GM12872 (cell line): ENCODE results near the gene ALG12.

Source experiments
- TF ChIP-seq, protein P1 (sequence below): IDR thresholded peaks from 3 replicates; pipeline ENCODE4 v1.5.1; 2011; ENCODE audit warnings: low read depth, mild to moderate bottlenecking, low read length, moderate library complexity; ENCODE audit not compliant: insufficient read depth

ALG12 gene

DNA sequence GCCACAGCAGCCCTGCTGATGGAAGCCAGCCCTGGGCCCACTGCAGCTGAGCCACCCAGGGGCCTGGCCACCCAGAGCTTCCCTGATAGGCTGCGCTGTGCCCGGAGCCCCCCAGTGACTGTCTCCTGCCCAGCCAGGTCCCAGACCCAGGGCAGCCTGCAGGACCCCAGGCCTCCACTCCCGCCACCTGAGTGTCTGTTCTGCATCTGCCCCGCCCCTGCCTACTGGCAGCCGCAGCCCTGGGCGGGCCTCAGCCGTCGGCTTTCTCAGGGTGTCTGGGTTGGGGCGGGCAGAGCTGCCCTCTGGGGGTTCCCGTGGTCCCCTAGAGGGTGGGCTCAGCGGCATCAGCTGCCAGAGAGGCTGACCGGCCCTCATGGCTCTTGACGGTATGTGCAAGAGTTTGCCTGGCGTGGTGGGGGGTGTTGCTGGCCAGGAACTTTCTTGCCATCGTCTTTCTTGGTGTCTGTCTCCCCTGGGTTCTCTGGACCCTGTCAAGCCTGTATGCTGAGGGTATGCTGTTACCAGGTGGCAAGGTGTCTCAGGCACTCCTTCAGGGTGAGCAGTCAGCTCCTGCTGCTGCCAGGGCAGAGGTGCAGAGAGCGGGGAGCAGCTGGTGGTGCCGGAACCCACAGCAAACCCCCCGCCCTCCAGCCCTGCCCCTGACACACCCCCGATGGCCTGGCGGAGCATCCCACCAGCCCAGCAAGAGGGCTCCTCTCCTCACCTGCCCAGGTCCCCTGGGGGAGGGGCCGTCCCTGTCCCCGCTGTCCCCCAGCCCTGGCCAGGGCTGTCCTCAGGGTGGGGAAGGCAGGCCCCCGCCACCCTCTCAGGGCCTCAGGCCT is 30.1 kb upstream of the ALG12 start:
- TF ChIP-seq, protein P1, sequence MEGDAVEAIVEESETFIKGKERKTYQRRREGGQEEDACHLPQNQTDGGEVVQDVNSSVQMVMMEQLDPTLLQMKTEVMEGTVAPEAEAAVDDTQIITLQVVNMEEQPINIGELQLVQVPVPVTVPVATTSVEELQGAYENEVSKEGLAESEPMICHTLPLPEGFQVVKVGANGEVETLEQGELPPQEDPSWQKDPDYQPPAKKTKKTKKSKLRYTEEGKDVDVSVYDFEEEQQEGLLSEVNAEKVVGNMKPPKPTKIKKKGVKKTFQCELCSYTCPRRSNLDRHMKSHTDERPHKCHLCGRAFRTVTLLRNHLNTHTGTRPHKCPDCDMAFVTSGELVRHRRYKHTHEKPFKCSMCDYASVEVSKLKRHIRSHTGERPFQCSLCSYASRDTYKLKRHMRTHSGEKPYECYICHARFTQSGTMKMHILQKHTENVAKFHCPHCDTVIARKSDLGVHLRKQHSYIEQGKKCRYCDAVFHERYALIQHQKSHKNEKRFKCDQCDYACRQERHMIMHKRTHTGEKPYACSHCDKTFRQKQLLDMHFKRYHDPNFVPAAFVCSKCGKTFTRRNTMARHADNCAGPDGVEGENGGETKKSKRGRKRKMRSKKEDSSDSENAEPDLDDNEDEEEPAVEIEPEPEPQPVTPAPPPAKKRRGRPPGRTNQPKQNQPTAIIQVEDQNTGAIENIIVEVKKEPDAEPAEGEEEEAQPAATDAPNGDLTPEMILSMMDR, result no peak

DNA sequence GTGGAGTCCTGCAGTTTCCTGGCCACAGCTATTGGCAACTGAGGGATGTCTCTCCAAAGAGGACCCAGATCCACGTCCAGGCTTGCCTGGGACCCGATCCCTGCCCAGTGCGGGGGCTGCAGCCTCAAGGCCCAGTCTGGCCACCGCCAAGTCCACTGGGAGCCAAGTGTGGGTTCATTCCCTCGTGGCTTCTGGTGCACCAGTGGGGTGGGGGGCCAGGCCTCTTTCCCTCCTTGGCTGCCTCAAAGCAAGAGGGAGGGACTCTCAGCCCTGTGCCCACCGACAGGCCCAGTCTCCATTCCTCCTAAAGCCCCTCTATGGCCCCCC is 29.0 kb upstream of the ALG12 start:
- TF ChIP-seq, protein P1, result no peak

DNA sequence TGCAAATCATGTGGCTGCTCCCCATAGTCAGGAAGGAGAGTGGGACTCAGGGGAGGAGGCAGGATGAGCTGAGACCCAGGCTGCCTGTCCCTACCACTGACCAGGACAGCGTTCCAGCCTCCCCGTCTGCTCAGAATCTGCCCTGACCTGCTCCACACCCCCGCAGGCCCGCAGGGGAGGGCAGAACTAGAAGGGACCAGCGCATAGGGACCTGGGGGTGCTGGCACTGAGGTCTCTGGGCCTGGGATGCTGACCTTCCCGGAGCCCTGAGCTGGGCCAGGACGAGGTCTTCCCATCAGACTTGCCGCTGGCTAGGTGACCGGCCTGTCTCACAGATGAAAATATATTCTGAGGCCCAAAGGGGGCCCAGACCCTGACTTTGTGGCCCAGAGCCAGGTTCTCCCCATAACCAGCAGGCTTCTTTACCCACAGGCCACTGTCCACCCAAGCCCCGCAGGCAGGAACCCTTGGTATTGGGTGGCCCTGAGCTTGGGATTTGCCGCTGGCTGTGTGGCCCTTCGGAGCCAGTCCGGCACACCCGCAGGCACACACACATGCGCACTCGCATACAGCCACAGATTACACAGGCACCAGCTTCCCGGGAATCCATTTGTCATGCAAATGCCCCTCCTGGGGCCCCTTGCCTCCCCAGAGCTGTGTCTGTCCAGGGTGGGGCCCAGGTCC is 28.5 kb upstream of the ALG12 start:
- TF ChIP-seq, protein P1, result no peak

DNA sequence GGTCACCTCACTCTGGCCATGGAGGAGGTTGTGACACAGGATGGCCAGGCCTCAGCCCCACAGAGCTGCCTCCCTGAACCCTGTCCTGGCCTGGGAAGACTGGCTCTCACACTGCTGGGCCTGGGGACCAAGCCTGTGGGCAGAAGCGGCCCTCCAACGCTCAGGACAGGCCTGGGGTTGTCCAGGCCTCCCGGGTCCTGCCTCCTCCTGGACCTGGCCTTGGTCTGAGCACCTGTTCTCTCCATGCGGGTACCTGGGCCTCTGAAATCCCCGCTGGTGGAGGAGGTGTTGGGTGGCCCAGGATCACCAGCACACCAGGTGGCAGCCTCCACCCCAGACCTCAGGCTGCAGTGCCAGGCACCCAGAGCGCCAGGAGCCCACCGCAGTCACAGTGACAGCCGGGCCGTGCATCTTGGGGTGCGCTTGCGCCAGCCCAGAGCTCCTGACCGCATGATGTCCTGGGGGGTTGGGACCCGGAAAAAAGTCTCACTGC is 26.2 kb upstream of the ALG12 start:
- TF ChIP-seq, protein P1, result no peak

DNA sequence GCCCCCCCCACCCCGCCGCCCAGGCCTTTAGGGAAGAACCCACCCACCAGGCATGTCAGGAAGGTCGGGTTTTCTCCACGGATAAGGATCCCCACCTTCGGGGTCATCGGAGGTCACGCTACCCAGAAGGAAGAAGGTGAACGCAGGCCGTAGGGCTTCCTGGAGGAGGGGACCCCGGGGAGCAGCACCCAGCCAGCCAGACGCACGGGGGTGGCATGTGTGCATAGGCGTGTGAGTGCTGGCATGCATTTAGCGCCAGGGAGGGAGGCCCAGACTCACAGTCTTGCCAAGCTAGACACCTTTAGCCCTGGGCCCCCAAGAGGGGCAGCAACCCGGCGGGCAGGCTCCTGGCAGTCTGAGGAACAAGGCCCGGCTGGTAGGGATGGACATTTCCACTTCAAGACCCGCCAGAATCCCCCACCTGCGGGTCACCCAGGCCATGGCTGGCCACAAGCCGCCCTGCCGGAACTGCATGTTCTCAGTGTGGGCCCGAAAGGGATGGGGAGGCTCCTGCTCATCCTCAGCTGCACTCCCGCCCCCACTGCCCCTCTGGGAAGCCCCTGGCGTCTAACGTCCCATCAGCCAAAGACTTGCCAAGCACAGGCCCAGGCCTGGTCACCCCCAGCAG is 25.6 kb upstream of the ALG12 start:
- TF ChIP-seq, protein P1, result no peak

DNA sequence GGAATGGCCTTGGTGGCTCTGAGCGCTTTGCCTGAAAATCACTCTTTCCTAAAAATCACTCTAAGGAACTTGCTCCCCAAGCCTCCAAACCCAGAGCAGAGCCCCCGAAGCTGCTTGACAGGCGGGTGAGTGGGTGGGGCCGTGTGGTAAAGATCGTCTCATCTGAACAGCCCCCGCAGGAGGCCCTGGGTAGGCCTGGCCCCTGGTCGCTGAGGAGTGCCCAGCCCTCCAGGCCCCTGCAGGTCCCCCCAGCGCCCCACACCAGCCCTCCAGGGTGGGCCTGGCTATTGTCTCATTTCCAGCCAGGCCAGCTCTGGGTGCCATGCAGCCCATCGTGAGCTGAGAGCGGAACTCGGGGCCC is 25.1 kb upstream of the ALG12 start:
- TF ChIP-seq, protein P1, result no peak
